Posterior vena cava (tissue), 2 donors: ENCODE results near the gene PARVB. TPM values are rescaled to one million over a fixed set of nuclear protein-coding genes. Genes with fewer than 3 reads are reported as not detected.

Source experiments
- DNase-seq: peaks from one replicate; pipeline ENCODE4 v3.0.0-alpha.2; 2020; ENCODE audit warnings: low spot score
- intact Hi-C, 2 donors: fragments of 100-400 bp; cut with DNase I; formaldehyde crosslinking; loops; one replicate each; pipeline versions ENCODE4 v1.14.1 to v1.14.2; 2022 to 2023
- total RNA-seq, 2 donors: library from RNA; stranded (reverse); fragmentation: NEBNext Ultra II Directional; extraction: Animal tissue kit (Norgen Biotek cat#: 25700); gene quantifications; one replicate each; pipeline ENCODE4 v1.2.1, GENCODE V29; 2021
- donor health status: DM: yes; HTN: yes; CAD: no.
- donor health status: DM: yes; HTN: yes; CAD: no.

The PARVB gene
- total RNA-seq, 2 donors from 2014 or later, result 49.6 to 51.1 TPM

DNA sequence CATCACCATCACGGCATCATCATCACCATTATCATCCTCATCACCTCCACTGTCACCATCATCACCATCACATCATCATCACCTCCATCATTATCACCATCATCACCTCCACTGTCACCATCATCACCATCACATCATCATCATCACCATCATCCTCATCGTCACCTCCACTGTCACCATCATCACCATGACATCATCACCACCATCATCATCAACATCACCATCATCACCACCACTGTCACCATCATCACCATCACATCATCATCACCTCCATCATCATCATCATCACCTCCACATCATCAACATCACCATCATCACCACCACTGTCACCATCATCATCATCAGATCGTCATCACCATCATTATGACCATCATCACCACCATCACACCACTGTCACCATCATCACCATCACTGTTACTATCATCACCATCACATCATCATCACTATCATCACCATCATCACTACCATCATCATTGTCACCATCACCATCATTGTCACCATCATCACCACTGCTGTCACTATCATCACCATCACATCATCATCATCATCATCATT, 189.5 kb downstream of the PARVB start:
- no peak for DNase-seq
- intact Hi-C loops, result no loop called here

DNA sequence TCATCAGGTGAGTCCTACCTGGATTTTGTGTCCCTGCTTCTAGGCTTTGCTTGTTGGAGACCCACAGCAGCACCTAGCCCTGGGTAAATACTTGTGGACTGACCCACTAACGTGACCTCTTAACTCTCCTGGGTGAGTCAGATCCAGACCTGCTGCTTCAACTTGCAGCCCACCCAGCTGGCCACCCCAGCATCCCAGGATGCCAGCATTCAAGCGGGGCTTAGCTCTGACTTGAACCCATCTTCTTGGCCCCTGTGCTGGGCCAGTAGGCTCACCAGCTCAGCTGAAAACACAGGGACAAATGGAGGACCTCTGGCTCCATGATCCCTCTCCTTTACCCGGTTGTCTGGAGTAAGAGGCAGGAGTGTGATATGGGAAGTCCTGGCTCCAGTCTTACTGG, 190.1 kb downstream of the PARVB start:
- intact Hi-C loops, result no loop called here
- no peak for DNase-seq

DNA sequence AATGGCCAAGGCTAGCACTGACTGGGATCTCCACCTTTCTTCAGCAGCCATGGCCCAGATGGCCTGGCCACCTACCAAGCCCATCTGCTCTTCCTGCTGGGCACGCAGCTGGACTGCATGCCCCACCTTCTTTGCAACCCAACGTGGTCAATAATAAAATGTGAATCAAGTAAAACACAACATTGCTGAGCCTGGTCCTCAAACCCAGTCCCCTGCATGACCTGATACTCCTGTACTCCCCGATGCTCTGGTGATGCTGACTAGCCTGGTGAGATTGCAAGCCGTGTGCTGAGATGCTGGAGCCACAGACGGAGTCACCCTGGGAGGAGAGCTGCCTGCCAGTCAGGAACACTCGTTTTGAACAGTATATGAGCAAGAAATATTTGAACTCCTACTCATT, 190.7 kb downstream of the PARVB start:
- intact Hi-C loops, result no loop called here
- DNase-seq, result no peak

DNA sequence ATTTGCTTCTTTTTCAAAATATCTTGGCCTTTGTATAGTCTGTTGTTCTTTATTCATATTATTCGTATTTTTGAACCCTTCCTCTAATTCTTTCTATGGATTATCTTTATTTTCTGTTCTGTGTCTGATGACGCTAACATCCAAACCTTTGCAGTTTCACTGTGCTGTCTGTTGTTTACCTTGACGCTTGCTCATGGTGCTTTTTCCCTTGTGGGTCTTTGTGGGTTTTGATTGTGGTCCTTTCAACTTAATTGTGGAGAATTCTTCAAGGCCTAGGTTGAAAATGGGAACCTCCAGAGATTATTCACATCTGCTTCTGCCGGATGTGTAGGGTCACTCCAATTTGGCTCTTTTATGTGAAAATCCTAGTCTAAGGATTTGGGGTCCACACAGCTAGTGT, 191.2 kb downstream of the PARVB start:
- DNase-seq, result no peak
- intact Hi-C loops, result no loop called here

DNA sequence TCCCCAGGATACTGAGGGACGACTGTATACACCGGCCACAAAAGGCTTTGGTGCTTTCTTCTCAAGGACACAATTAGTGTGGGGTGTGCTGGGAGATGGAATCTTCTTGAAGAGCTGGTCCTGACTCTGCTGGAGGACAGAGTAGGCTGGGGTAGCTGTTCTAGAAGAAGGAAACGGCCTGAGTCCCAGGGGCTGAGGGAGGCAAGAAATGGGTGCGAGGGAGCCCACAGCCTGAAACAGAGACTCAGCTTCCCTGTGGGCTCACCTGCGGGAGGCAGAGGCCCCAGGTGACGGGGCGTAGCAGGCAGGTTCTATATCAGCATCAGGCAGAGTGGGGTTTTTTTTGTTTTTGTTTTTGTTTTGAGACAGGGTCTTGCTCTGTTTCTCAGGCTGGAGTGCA, 193.2 kb downstream of the PARVB start:
- intact Hi-C loops, result no loop called here
- DNase-seq, result no peak

GRCh38 chr22:44218071-44218470, 194.0 kb downstream of the PARVB start:
- intact Hi-C loops, result no loop called here
- no peak for DNase-seq

GRCh38 chr22:44219101-44219870, 195.2 kb downstream of the PARVB start:
- peak; percentile 67 for DNase-seq
- intact Hi-C loops, result no loop called here

GRCh38 chr22:44220727-44221680, 196.9 kb downstream of the PARVB start:
- intact Hi-C loops, result no loop called here
- peak; percentile 37 for DNase-seq

DNA sequence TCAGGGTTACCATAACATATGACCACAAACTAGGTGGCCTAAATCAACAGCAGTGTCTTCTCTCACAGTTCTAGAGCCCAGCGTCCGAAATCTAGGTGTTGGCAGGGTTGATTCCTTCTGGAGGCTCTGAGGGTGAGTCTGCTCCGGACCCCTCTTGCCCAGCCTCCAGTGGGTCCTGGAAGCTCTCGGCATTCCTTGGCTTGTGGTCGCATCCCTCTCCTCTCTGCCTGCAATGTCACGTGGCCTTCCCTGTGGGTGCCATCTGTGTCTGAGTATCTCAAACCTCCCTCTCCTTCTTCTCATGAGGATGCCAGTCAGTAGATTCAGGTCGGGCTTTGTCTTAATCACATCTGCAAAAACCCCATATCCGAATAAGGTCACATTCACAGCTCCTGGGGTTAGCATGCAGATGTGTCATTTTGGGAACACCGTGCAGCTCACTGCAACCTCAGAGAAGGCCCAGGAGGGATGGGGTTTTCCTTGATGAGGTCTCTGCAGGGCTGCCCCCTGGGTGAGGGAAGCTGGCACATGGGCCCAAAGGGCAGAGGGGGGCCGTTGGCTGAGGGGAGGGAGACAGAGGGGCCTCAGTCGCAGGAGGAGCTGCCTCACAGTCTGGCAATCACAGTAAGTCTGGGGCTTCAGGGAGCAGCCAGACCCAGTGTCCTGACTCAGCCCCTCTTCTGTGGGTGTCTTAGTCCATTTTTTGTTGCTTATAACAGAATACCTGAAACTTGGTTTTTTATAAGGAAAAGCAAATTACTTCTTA, 197.8 kb downstream of the PARVB start:
- no peak for DNase-seq
- intact Hi-C loops, result no loop called here

Other genes starting within 250 kb of the PARVB start
- gene EFCAB6, start 212.0 kb upstream of the PARVB start, total RNA-seq, result 1 to 10 TPM; 1.7 to 2.0 TPM
- not detected for gene SULT4A1, start 161.8 kb upstream of the PARVB start, total RNA-seq
- not detected for gene PNPLA5, start 132.3 kb upstream of the PARVB start, total RNA-seq
- under 1 TPM in 1 of 2 donors, not detected in 1; 0.51 TPM for gene PNPLA3, start 100.5 kb upstream of the PARVB start, total RNA-seq
- gene SAMM50, start 68.9 kb upstream of the PARVB start, total RNA-seq, result 10 to 100 TPM; 20.8 to 25.6 TPM
- gene PARVG, start 156.6 kb downstream of the PARVB start, total RNA-seq, result 10 to 100 TPM in 1 of 2 donors, 1 to 10 TPM in 1; 9.8 to 14.7 TPM